ENCODE measurements around the gene NRXN2.

Gene NRXN2

GRCh38 chr11:64765291-64765850 lies 42.4 kb upstream of the NRXN2 start:
- H3F3A ChIP-seq (ENCODE audit: insufficient read depth, low read length) = peaks cover 17% of the 10 kb centered on the region; the same call in 1 of the 2 replicates
- H4K20me1 ChIP-seq (ENCODE audit: insufficient read depth, low read length) = no peaks in the 10 kb centered on the region
- no peak overlapping the region for H3K4me2 ChIP-seq (ENCODE audit: low read length)
- H3K9ac ChIP-seq (ENCODE audit: low read length) = no peak overlapping the region
- no peak overlapping the region for H2AFZ ChIP-seq (ENCODE audit: low read length)
- H3K9me2 ChIP-seq (ENCODE audit: low read depth, low read length) = no peaks in the 10 kb centered on the region
- H3K27me3 ChIP-seq (ENCODE audit: insufficient read depth, low read length) = no peaks in the 10 kb centered on the region
- H3K4me3 ChIP-seq (ENCODE audit: low read depth, low read length, poor library complexity, severe bottlenecking) = no peak overlapping the region
- no peaks in the 10 kb centered on the region for H3K79me2 ChIP-seq (ENCODE audit: insufficient read depth, low read length)
- no peak for TF ChIP-seq EZH2 (IDR thresholded peaks at IDR 0.05; ENCODE audit: borderline replicate concordance, low read length)
- peak; percentile 27; the same call in 1 of the 2 replicates for TF ChIP-seq CTCF (IDR thresholded peaks at IDR 0.05; ENCODE audit: low read length)
- no peak overlapping the region for H3K27ac ChIP-seq (ENCODE audit: low read depth, low read length, poor library complexity, severe bottlenecking)
- peaks cover 81% of the 10 kb centered on the region for H3K36me3 ChIP-seq (ENCODE audit: insufficient read depth, low read length)
- H3K9me3 ChIP-seq (ENCODE audit: low read length) = no peaks in the 10 kb centered on the region
- peaks cover 29% of the 10 kb centered on the region for H3K4me1 ChIP-seq (ENCODE audit: insufficient read depth, low read length, severe bottlenecking)

GRCh38 chr11:64764753-64765152 lies 41.8 kb upstream of the NRXN2 start:
- no peak overlapping the region for H3K4me2 ChIP-seq (ENCODE audit: low read length)
- peaks cover 29% of the 10 kb centered on the region for H3K4me1 ChIP-seq (ENCODE audit: insufficient read depth, low read length, severe bottlenecking)
- H3K9me3 ChIP-seq (ENCODE audit: low read length) = no peaks in the 10 kb centered on the region
- H2AFZ ChIP-seq (ENCODE audit: low read length) = no peak overlapping the region
- H3K27me3 ChIP-seq (ENCODE audit: insufficient read depth, low read length) = no peaks in the 10 kb centered on the region
- no peak overlapping the region for H3K9ac ChIP-seq (ENCODE audit: low read length)
- no peaks in the 10 kb centered on the region for H3K9me2 ChIP-seq (ENCODE audit: low read depth, low read length)
- no peaks in the 10 kb centered on the region for H3K79me2 ChIP-seq (ENCODE audit: insufficient read depth, low read length)
- H3K36me3 ChIP-seq (ENCODE audit: insufficient read depth, low read length) = peaks cover 75% of the 10 kb centered on the region
- H4K20me1 ChIP-seq (ENCODE audit: insufficient read depth, low read length) = no peaks in the 10 kb centered on the region
- no peak overlapping the region for H3K4me3 ChIP-seq (ENCODE audit: low read depth, low read length, poor library complexity, severe bottlenecking)
- peak overlapping the region; percentile 61 for H3K27ac ChIP-seq (ENCODE audit: low read depth, low read length, poor library complexity, severe bottlenecking)
- TF ChIP-seq CTCF (IDR thresholded peaks at IDR 0.05; ENCODE audit: low read length) (no peak), EZH2 (IDR thresholded peaks at IDR 0.05; ENCODE audit: borderline replicate concordance, low read length) (no peak)
- peaks cover 15% of the 10 kb centered on the region; the same call in 1 of the 2 replicates for H3F3A ChIP-seq (ENCODE audit: insufficient read depth, low read length)

- peak overlapping the region; percentile 61 for H3K27ac ChIP-seq (ENCODE audit: low read depth, low read length, poor library complexity, severe bottlenecking)
- no peaks in the 10 kb centered on the region for H3K9me3 ChIP-seq (ENCODE audit: low read length)
- no peak overlapping the region for H3K4me2 ChIP-seq (ENCODE audit: low read length)
- TF ChIP-seq EZH2 (IDR thresholded peaks at IDR 0.05; ENCODE audit: borderline replicate concordance, low read length) = no peak
- no peak for TF ChIP-seq CTCF (IDR thresholded peaks at IDR 0.05; ENCODE audit: low read length)
- H3K36me3 ChIP-seq (ENCODE audit: insufficient read depth, low read length) = peaks cover 68% of the 10 kb centered on the region
- H3K79me2 ChIP-seq (ENCODE audit: insufficient read depth, low read length) = no peaks in the 10 kb centered on the region
- H3K27me3 ChIP-seq (ENCODE audit: insufficient read depth, low read length) = no peaks in the 10 kb centered on the region
- peaks cover 9% of the 10 kb centered on the region; the same call in 1 of the 2 replicates for H3F3A ChIP-seq (ENCODE audit: insufficient read depth, low read length)
- H3K4me1 ChIP-seq (ENCODE audit: insufficient read depth, low read length, severe bottlenecking) = peaks cover 29% of the 10 kb centered on the region
- no peak overlapping the region for H2AFZ ChIP-seq (ENCODE audit: low read length)
- H3K9ac ChIP-seq (ENCODE audit: low read length) = no peak overlapping the region
- H3K9me2 ChIP-seq (ENCODE audit: low read depth, low read length) = no peaks in the 10 kb centered on the region
- no peak overlapping the region for H3K4me3 ChIP-seq (ENCODE audit: low read depth, low read length, poor library complexity, severe bottlenecking)
- no peaks in the 10 kb centered on the region for H4K20me1 ChIP-seq (ENCODE audit: insufficient read depth, low read length)
Observed at GRCh38 chr11:64764040-64764611, 41.1 kb upstream of the NRXN2 start.
